GM18517 (cell line): ENCODE data around the gene ADAMTS6.
A peak's percentile ranks its signal among the peaks of the same experiment; 100 is the strongest.
"Not testable (repeated sequence)": the region's sequence is repeated elsewhere in the genome, so short reads cannot be mapped to it uniquely, and the experiment has no call there.

Experiments
- ATAC-seq: cut with Tn5 transposase; IDR thresholded peaks from one replicate; pipeline ENCODE4 v1.9.1; 2021; ENCODE audit warnings: mild to moderate bottlenecking, moderate library complexity; ENCODE audit not compliant: unreplicated experiment

Gene ADAMTS6

GRCh38 chr5:65203746-65204145 lies 278.0 kb downstream of the ADAMTS6 start:
- no peak for ATAC-seq

- ATAC-seq: no peak
These were observed 281.6 kb downstream of the ADAMTS6 start for GRCh38 chr5:65199993-65200675.

- no peak for ATAC-seq
These were observed 283.1 kb downstream of the ADAMTS6 start for GRCh38 chr5:65198456-65199120.

GRCh38 chr5:65197531-65198455 lies 283.9 kb downstream of the ADAMTS6 start:
- ATAC-seq: no peak

- no peak for ATAC-seq
These were observed 286.8 kb downstream of the ADAMTS6 start for GRCh38 chr5:65194871-65195270.

- no peak for ATAC-seq
These were observed 289.4 kb downstream of the ADAMTS6 start for GRCh38 chr5:65192331-65192730.

GRCh38 chr5:65191554-65192135 lies 290.1 kb downstream of the ADAMTS6 start:
- no peak for ATAC-seq

- ATAC-seq: no peak
These were observed 291.2 kb downstream of the ADAMTS6 start for GRCh38 chr5:65190328-65191053.

GRCh38 chr5:65186646-65187227 lies 295.0 kb downstream of the ADAMTS6 start:
- no peak for ATAC-seq

GRCh38 chr5:65185468-65185867 lies 296.3 kb downstream of the ADAMTS6 start:
- ATAC-seq: no peak

GRCh38 chr5:65184780-65185179 lies 296.9 kb downstream of the ADAMTS6 start:
- no peak for ATAC-seq

- not testable (repeated sequence) for ATAC-seq
These were observed 307.5 kb downstream of the ADAMTS6 start for GRCh38 chr5:65174231-65174630.

- ATAC-seq: no peak
These were observed 308.6 kb downstream of the ADAMTS6 start for GRCh38 chr5:65173130-65173525.

- ATAC-seq: peak; percentile 77
These were observed 309.1 kb downstream of the ADAMTS6 start for GRCh38 chr5:65172486-65173129.

- no peak for ATAC-seq
These were observed 310.1 kb downstream of the ADAMTS6 start for GRCh38 chr5:65171645-65172044.

GRCh38 chr5:65163698-65164097 lies 318.0 kb downstream of the ADAMTS6 start:
- no peak for ATAC-seq

GRCh38 chr5:65161655-65162054 lies 320.1 kb downstream of the ADAMTS6 start:
- no peak for ATAC-seq

GRCh38 chr5:65157906-65158603 lies 323.7 kb downstream of the ADAMTS6 start:
- no peak for ATAC-seq

GRCh38 chr5:65156933-65157332 lies 324.8 kb downstream of the ADAMTS6 start:
- no peak for ATAC-seq
